HG02981 (cell line): ENCODE measurements around the gene ACOT9.
"Not testable (repeated sequence)": the region's sequence is repeated elsewhere in the genome, so short reads cannot be mapped to it uniquely, and the experiment has no call there.

Experiments
- ATAC-seq: cut with Tn5 transposase; IDR thresholded peaks from one replicate; pipeline ENCODE4 v1.9.1; 2021; ENCODE audit warnings: mild to moderate bottlenecking, moderate library complexity; ENCODE audit not compliant: unreplicated experiment

Gene ACOT9

GRCh38 chrX:23699636-23700194 is 43.4 kb downstream of the ACOT9 start:
- ATAC-seq: peak; percentile 64

- peak; percentile 56 for ATAC-seq
Observed at GRCh38 chrX:23694606-23695005, 48.5 kb downstream of the ACOT9 start.

DNA sequence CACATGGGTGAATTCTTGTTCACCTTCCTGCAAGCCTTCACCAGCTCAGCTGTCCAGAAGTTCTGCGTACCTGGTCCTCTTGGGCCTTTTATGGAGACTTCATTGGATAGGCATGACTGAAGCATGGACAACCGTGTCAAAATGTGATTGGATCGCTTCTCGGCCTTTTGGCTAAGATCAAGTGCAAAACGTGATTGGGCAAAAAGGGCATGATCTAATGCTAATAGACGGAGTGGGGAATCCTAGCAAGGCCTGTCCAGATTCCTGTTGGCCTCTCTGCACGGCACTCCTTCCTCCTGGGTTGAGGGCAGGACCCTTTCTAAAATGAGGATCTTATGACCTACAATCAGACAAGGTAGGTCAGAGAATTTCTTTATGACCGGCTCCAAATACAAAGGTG is 50.9 kb downstream of the ACOT9 start:
- no peak for ATAC-seq

DNA sequence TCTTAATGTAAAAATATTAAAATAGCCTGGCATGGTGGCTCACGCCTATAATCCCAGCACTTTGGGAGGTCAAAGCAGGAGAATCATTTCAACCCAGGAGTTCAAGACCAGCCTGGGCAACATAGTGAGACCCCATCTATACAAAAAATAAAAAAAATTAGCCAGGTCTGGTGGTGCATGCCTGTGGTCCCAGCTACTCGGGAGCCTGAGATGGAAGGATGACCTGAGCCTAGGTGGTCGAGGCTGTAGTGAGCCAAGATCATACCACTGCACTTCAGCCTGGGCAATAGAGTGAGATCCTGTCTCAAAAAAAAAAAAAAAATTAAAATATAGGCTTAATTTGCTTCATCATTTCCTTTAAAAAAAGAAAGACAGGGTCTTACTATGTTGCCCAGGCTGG is 66.6 kb downstream of the ACOT9 start:
- not testable (repeated sequence) for ATAC-seq

GRCh38 chrX:23673108-23673507 is 70.0 kb downstream of the ACOT9 start:
- no peak for ATAC-seq

- no peak for ATAC-seq
Observed at GRCh38 chrX:23670528-23670927, 72.5 kb downstream of the ACOT9 start.

DNA sequence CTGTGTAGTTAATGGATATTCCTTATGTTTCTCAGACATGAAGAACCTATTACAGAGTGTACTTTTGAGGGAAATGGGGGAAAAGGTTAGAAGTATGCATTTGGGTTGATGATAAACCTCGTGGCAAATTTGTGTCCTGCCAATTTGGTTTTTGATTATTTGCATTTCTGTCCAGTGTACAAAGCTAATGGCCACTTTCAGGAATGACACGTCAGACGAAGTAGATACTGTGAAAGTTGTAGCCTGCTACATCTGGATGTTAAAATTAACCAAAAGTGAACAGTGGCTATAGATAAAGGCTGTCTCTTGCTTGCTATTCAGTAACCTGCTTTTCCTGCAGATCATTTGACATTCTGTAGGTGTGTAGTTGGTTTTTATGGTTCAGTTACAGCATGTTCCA is 74.7 kb downstream of the ACOT9 start:
- peak; percentile 51 for ATAC-seq

DNA sequence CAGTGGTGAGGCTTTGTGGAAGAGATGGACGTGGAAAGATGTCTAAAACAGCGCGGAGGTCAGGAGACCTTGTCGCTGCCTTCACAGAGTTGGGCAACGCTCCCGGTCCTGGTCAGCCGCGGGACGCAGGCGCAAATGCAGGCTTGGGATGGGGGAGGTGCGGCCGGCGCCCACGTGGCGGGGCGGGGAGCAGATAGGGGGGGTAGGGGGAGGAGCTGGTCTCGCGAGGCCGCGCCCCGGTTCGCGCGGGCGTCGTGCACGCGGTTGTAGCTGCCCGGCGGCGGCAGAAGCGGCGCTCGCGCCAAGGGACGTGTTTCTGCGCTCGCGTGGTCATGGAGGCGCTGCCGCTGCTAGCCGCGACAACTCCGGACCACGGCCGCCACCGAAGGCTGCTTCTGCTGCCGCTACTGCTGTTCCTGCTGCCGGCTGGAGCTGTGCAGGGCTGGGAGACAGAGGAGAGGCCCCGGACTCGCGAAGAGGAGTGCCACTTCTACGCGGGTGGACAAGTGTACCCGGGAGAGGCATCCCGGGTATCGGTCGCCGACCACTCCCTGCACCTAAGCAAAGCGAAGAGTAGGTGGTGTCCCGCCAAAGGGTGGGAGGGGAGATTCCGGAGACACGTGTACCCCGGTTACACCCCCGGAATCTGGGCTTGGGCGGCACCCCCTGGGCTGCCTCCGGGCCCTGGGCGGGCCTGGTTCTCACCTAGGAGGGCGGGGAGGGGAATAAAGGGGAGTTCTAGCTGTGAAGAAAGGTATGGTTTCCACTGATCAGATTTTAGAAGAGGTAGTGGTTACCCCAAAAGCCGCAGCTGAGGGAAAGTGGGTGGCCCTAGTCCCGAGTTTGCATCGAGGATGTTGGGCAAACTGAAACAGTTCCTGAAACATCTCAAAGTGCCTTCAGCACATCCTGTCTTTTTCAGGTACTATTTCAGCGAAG is 75.6 kb downstream of the ACOT9 start, which contains the start of gene PRDX4:
TSS of gene PRDX4 (plus strand) at position 255 of the 939 bp plus-strand sequence. CDS start at position 333, 78 bp downstream.
- ATAC-seq: peak; percentile 50

- no peak for ATAC-seq
Observed at GRCh38 chrX:23666282-23666681, 76.8 kb downstream of the ACOT9 start.

DNA sequence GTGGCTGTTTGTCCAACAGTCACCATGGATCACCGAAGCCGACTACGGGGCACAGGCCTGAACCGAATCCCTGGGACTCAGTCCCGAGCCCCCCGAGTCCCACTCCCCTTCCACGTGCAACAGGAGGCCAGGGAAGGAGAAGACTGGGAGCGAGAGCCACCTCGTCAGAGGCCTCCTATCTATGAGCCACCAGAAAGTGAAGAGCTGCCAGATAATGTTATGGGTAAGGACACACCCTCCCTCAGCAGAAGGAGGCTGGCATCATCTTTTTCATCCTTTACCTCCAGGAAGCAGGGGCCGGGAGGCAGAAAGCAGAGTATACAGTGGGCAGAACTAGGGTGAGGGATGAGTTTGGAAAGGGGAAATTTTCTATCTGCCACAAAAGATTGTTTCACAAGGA is 78.6 kb downstream of the ACOT9 start:
- no peak for ATAC-seq

DNA sequence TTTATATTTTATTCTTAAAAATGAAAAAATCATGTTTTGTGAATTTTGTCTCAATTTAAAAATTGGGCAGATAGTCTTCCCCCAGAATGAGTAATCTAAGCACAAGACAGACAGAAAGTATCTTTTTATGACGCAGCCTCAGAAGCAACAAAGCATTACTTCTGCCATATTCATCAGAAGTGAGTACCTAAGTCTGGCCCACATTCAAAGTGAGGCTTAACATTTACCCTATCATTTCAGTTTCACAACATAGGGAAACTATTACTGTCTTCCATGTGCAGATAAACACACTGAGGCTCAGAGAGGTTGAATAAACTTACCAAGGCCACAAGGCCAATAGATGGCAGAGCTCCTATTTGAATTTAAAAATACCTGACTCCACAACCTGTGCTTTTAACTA is 80.2 kb downstream of the ACOT9 start:
- peak; percentile 62 for ATAC-seq

DNA sequence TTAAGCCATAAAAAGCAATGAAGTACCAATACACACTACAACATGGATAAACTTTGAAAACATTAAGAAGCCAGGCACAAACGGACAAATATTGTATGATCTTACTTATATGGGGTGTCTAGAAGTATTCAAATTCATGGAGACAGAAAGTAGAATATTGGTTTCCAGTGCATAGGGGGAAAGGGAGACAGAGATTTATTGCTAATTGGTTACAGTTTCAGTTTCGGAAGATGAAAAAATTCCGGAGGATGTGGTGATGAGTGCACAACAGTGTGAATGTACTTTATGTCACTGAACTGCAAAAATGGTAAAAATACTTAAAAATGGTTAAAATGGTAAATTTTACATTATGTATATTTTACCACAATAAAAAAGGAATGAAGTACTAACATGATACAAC is 80.9 kb downstream of the ACOT9 start:
- ATAC-seq: peak; percentile 38

- no peak for ATAC-seq
Observed at GRCh38 chrX:23661671-23662070, 81.4 kb downstream of the ACOT9 start.

DNA sequence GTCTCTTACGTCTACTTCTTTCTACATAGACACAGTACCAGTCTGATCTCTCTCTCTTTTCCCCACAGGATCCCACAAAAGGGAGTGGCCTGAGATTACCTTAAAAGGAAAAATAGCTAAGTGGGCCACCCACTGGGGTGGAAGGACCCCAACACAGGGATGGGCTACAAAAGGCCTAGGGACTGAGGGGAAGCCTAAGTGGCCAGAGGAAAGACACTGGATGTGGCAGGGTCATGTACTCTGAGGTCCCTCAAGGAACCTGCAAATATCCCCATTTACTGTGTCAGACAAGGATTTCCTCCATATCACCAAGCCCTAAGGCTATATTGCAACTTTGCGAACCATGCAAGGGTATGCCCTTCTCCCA is 82.3 kb downstream of the ACOT9 start:
- ATAC-seq: no peak

DNA sequence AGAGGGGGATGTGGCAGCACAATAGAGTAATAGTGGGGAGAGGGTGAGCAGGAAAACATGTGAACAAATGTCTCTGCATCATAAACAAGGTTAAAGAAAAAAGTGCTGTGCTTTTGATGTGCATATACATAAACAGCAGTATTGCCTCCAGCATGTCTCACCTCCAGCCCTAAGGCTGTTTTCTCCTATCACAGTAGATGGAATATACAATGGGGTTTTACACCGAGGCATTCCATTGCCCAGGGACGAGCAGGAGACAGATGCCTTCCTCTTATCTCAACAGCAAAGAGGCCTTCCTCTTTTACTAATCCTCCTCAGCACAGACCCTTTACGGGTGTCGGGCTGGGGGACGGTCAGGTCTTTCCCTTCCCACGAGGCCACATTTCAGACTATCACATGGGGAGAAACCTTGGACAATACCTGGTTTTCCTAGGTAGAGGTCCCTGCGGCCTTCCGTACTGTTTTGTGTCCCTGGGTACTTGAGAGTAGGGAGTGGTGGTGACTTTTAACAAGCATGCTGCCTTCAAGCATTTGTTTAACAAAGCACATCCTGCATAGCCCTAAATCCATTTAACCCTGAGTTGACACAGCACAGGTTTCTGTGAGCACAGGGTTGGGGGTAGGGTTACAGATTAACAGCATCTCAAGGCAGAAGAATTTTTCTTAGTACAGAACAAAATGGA is 82.9 kb downstream of the ACOT9 start:
- not testable (repeated sequence) for ATAC-seq

GRCh38 chrX:23659339-23659738 is 83.7 kb downstream of the ACOT9 start:
- ATAC-seq: no peak

GRCh38 chrX:23656684-23657083 is 86.4 kb downstream of the ACOT9 start:
- ATAC-seq: no peak

DNA sequence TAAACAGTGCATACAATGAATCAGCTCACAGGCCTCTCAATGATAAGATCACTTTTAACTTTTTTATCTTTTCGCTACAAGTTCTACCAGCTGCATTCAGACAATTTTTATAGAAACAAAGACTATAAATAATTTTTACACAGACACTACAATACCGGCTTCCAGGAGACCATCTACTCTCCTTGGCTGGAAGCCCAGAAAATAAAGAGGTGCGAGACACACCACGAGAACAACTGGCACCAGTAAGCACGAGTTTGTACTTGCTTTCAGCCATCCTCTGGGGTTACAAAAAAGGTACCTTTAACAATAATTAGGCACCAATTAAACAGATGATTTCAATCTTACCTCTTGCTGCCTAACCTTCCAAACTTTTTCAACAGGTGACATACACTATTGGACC is 87.0 kb downstream of the ACOT9 start:
- ATAC-seq: no peak
